Measurements from ENCODE around the gene EEF1AKMT4.

DNA sequence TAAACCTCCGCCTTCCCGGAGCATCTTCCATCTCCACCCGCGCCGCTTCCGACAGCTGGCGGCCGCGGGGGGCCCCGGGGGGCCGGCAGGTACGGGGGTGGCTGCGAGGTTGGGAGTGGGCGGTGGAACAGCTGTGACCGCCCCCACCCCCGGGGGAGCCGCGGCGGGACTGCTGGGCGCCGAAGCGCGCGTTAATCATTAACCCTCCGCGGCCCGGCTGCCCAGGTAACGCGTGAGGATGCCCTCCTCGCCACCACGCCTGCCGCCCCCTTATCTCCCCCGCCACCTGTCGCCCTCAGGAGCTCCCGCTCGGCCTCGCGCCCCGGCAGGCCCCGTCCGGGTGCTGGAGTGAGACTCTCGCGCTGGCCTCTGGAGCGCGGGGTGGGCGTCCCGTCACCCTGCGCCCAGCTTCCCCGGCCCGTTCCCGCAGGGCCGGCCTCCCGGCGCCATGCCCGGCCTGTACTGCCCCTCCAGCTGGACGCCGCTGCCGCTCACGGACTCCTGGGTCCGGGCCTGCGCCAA lies 19.3 kb upstream of the EEF1AKMT4 start:
- peak; percentile 82 for TF ChIP-seq EZH2 (IDR thresholded peaks at IDR 0.05; ENCODE audit: low read depth, low read length, severe bottlenecking)
- TF ChIP-seq SUZ12 (IDR thresholded peaks at IDR 0.05; ENCODE audit: low read length), result peak; percentile 86
- TF ChIP-seq, protein P1, sequence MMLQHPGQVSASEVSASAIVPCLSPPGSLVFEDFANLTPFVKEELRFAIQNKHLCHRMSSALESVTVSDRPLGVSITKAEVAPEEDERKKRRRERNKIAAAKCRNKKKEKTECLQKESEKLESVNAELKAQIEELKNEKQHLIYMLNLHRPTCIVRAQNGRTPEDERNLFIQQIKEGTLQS (IDR thresholded peaks at IDR 0.05; ENCODE audit: insufficient read depth, low read depth, low read length), result no peak
- TF ChIP-seq, protein P2, sequence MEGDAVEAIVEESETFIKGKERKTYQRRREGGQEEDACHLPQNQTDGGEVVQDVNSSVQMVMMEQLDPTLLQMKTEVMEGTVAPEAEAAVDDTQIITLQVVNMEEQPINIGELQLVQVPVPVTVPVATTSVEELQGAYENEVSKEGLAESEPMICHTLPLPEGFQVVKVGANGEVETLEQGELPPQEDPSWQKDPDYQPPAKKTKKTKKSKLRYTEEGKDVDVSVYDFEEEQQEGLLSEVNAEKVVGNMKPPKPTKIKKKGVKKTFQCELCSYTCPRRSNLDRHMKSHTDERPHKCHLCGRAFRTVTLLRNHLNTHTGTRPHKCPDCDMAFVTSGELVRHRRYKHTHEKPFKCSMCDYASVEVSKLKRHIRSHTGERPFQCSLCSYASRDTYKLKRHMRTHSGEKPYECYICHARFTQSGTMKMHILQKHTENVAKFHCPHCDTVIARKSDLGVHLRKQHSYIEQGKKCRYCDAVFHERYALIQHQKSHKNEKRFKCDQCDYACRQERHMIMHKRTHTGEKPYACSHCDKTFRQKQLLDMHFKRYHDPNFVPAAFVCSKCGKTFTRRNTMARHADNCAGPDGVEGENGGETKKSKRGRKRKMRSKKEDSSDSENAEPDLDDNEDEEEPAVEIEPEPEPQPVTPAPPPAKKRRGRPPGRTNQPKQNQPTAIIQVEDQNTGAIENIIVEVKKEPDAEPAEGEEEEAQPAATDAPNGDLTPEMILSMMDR (IDR thresholded peaks at IDR 0.05; ENCODE audit: control extremely low read depth in 1 of 3, insufficient read depth in 1 of 3, low read depth in 1 of 3, low read length in 3 of 3), result no peak

All from H1 (cell line).